Endodermal cell (in vitro differentiated cells): ENCODE results near the gene HOXA6. TPM values are rescaled to one million over a fixed set of nuclear protein-coding genes. Genes with fewer than 3 reads are reported as not detected.

Experiments used
- DNase-seq: peaks from one replicate; pipeline ENCODE4 v3.0.0-alpha.2; 2017
- H3K27ac ChIP-seq: 2 replicates; pipeline ENCODE4 v1.5.1; 2013; ENCODE audit warnings: mild to moderate bottlenecking, low read depth, low read length, moderate library complexity
- H3K27me3 ChIP-seq: 2 replicates; pipeline ENCODE4 v1.6.1; 2013; ENCODE audit warnings: mild to moderate bottlenecking, low read length, moderate library complexity; ENCODE audit not compliant: insufficient read depth, control insufficient read depth, poor library complexity, severe bottlenecking
- H3K36me3 ChIP-seq: 2 replicates; pipeline ENCODE4 v1.7.0; 2013; ENCODE audit warnings: mild to moderate bottlenecking, low read length, moderate library complexity; ENCODE audit not compliant: control insufficient read depth, insufficient read depth
- H3K4me1 ChIP-seq: one replicate; pipeline ENCODE4 v1.7.0; 2013; ENCODE audit warnings: low read length; ENCODE audit not compliant: control insufficient read depth, insufficient read depth
- H3K4me3 ChIP-seq: 2 replicates; pipeline ENCODE4 v1.5.1; 2013; ENCODE audit warnings: mild to moderate bottlenecking, low read length, moderate library complexity
- H3K9ac ChIP-seq: 2 replicates; pipeline ENCODE4 v1.6.1; 2013; ENCODE audit warnings: mild to moderate bottlenecking, low read length, moderate library complexity; ENCODE audit not compliant: poor library complexity, severe bottlenecking; ENCODE audit errors: extremely low read depth
- H3K9me3 ChIP-seq: 2 replicates; pipeline ENCODE4 v1.6.1; 2013; ENCODE audit warnings: mild to moderate bottlenecking, low read length, moderate library complexity; ENCODE audit not compliant: control insufficient read depth
- H3K27ac Mint-ChIP-seq: 2 replicates; pipeline ENCODE4 v1.8.0; 2020; ENCODE audit warnings: mixed read lengths
- H3K27me3 Mint-ChIP-seq: 2 replicates; pipeline ENCODE4 v1.8.0; 2021; ENCODE audit warnings: mild to moderate bottlenecking, mixed read lengths; ENCODE audit not compliant: insufficient read depth
- H3K36me3 Mint-ChIP-seq: 2 replicates; pipeline ENCODE4 v1.8.0; 2020; ENCODE audit warnings: low read depth, mixed read lengths
- H3K4me1 Mint-ChIP-seq: 2 replicates; pipeline ENCODE4 v1.8.0; 2020; ENCODE audit warnings: mixed read lengths
- H3K4me3 Mint-ChIP-seq: 2 replicates; pipeline ENCODE4 v1.8.0; 2020; ENCODE audit warnings: mild to moderate bottlenecking, moderate library complexity, mixed read lengths
- H3K9me3 Mint-ChIP-seq: 2 replicates; pipeline ENCODE4 v1.8.0; 2020; ENCODE audit warnings: mild to moderate bottlenecking, mixed read lengths
- CTCF ChIP-seq: fragments of 200-600 bp; sonication (generic); conservative IDR thresholded peaks from 2 replicates; pipeline ENCODE4 v1.5.0; 2021; ENCODE audit warnings: antibody characterized with exemption, mild to moderate bottlenecking
- WGBS, 2 experiments: methylation state at CpG; one replicate each; pipeline versions ENCODE4 v1.1.5 to v1.1.7; 2013; ENCODE audit warnings: missing lambda C conversion rate in 2 of 2, mixed read lengths in 1 of 2; ENCODE audit not compliant: insufficient coverage in 1 of 2, insufficient read length in 1 of 2; 5-methylcytosine and 5-hydroxymethylcytosine counted together
- total RNA-seq, 2 donors: library from RNA; stranded (reverse); fragmentation: NEBNext Ultra II Directional in 1 of 2; extraction: Animal tissue kit (Norgen Biotek cat#: 25700) in 1 of 2; gene quantifications; 2 replicates in 1 of 2; 3 replicates in 1 of 2; pipeline ENCODE4 v1.2.1, GENCODE V29; 2021

Gene HOXA6
- total RNA-seq, 2 donors from 2014 or later: not detected

- no peaks in the 10 kb centered on the region for H3K4me1 Mint-ChIP-seq
- H3K4me3 Mint-ChIP-seq: no peak overlapping the region
- H3K36me3 Mint-ChIP-seq: no peaks in the 10 kb centered on the region
Observed at GRCh38 chr7:27132214-27132613, 15.4 kb downstream of the HOXA6 start.

GRCh38 chr7:27131390-27131819 is 16.2 kb downstream of the HOXA6 start:
- H3K4me3 Mint-ChIP-seq: peak overlapping the region; percentile 39
- H3K27me3 Mint-ChIP-seq: peaks cover 97% of the 10 kb centered on the region
- H3K27ac Mint-ChIP-seq: no peak overlapping the region
- TF ChIP-seq CTCF: no peak
- 3 to 9% methylated on average over 9 to 12 of the region's 12 CpGs for WGBS, 2 experiments
- no peaks in the 10 kb centered on the region for H3K9me3 Mint-ChIP-seq
- Histone ChIP-seq H3K4me1 (no peaks in the 10 kb centered on the region), H3K27me3 (peaks cover 99% of the 10 kb centered on the region), H3K4me3 (peak overlapping the region; percentile 66), H3K9ac (no peak overlapping the region), H3K27ac (no peak overlapping the region), H3K36me3 (no peaks in the 10 kb centered on the region), H3K9me3 (peaks cover 7% of the 10 kb centered on the region)
- H3K4me1 Mint-ChIP-seq: no peaks in the 10 kb centered on the region
- no peaks in the 10 kb centered on the region for H3K36me3 Mint-ChIP-seq
- DNase-seq: no peak

More at GRCh38 chr7:27132214-27132613, 15.4 kb downstream of the HOXA6 start:
- no peak overlapping the region for H3K27ac ChIP-seq
- no peak for DNase-seq
- Mint-ChIP-seq H3K9me3 (no peaks in the 10 kb centered on the region), H3K27me3 (peaks cover 97% of the 10 kb centered on the region), H3K27ac (no peak overlapping the region)
- H3K9ac ChIP-seq: no peak overlapping the region
- WGBS, 2 experiments: 34 to 40% methylated on average over 1 to 2 of the region's 2 CpGs
- no peak for TF ChIP-seq CTCF
- no peaks in the 10 kb centered on the region for H3K36me3 ChIP-seq
- no peaks in the 10 kb centered on the region for H3K4me1 ChIP-seq
- peaks cover 7% of the 10 kb centered on the region for H3K9me3 ChIP-seq
- no peak overlapping the region for H3K4me3 ChIP-seq
- H3K27me3 ChIP-seq: peaks cover 99% of the 10 kb centered on the region

DNA sequence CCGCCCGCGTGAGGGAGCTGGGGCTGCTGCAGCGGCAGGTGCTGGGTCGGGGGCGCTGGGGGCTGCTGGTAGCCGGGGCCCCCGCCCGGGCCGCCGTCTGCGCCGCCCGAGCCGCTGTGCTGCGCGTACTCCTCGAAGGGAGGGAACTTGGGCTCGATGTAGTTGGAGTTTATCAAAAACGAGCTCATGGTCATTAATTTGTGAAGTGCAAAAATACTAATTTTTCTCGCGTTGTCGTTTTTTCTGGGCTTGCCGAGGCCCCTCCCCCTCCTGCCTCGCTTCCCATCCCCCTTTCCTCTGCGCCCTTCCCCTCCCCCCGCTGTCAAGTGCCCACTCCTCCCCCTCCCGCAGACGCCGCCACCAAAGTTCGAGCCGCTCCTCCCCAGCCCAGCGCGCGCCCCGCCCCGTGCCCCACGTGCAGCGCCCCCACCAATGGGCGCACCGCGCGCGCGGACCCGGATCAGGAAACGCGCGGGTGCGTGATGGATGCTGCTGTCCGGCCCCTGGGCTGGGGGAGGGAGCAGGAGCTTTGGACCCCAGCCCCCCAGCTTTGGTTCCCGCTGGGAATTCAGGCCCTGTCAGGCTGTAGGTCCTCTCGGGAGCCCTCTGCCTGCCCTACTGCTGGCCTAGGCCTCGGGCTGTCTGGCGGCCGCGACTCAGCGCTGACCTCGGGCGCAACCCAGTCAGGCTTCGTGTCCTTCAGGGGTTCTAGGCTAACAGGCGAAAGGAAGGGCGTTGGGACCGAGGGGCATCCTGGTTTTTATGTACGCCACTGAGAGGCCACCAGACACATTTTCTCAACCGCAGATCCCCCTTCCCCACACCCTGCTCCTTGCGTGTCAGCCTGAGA is 16.8 kb downstream of the HOXA6 start, which contains the start of gene HOXA4:
Gene HOXA4, minus strand, starts transcription at position 218 of the 850 bp plus-strand sequence. Its CDS starts 24 bp downstream, at position 194.
- WGBS, 2 experiments: 0 to 2% methylated on average over 18 to 66 of the region's 67 CpGs
- Mint-ChIP-seq H3K27ac (no peak within 1 kb of the TSS), H3K4me1 (no peaks in the 10 kb centered on the region), H3K4me3 (peak within 1 kb of the TSS; percentile 39), H3K9me3 (no peaks in the 10 kb centered on the region), H3K36me3 (no peaks in the 10 kb centered on the region), H3K27me3 (peaks cover 97% of the 10 kb centered on the region)
- Histone ChIP-seq H3K9ac (no peak within 1 kb of the TSS), H3K4me3 (peak within 1 kb of the TSS; percentile 66), H3K9me3 (peaks cover 7% of the 10 kb centered on the region), H3K4me1 (no peaks in the 10 kb centered on the region), H3K27ac (no peak within 1 kb of the TSS), H3K27me3 (peaks cover 99% of the 10 kb centered on the region), H3K36me3 (no peaks in the 10 kb centered on the region)
- peak; percentile 89 for DNase-seq
- TF ChIP-seq CTCF: no peak
